Spinal cord (tissue), 10 donors: ENCODE results near the gene PCGF3. TPM values are rescaled to one million over a fixed set of nuclear protein-coding genes. Genes with fewer than 3 reads are reported as not detected.

Experiments
- DNase-seq, 6 donors: peaks; one replicate each; pipeline versions ENCODE4 v3.0.0 to v3.0.0-alpha.2; 2013 to 2015; ENCODE audit warnings: low spot score in 6 of 6, low read depth in 4 of 6
- H3K27ac ChIP-seq: one replicate; pipeline ENCODE4 v1.5.1; 2013; ENCODE audit warnings: low read depth, low read length, control low read depth
- H3K27me3 ChIP-seq: one replicate; pipeline ENCODE4 v1.6.1; 2013; ENCODE audit warnings: low read length; ENCODE audit not compliant: control insufficient read depth, insufficient read depth
- H3K36me3 ChIP-seq: one replicate; pipeline ENCODE4 v1.6.1; 2013; ENCODE audit warnings: low read length; ENCODE audit not compliant: control insufficient read depth, insufficient read depth
- H3K4me1 ChIP-seq: one replicate; pipeline ENCODE4 v1.6.1; 2013; ENCODE audit warnings: low read length; ENCODE audit not compliant: control insufficient read depth, insufficient read depth
- H3K4me3 ChIP-seq: one replicate; pipeline ENCODE4 v1.5.1; 2013; ENCODE audit warnings: low read depth, low read length, control low read depth
- H3K9me3 ChIP-seq: one replicate; pipeline ENCODE4 v1.6.1; 2013; ENCODE audit warnings: low read length; ENCODE audit not compliant: control insufficient read depth, insufficient read depth
- WGBS: methylation state at CpG from one replicate; pipeline ENCODE4 v1.1.5; 2013; ENCODE audit warnings: missing lambda C conversion rate; ENCODE audit not compliant: insufficient coverage; 5-methylcytosine and 5-hydroxymethylcytosine counted together
- polyA plus RNA-seq, 2 donors: library from polyadenylated mRNA; unstranded; fragments of 120-200 nt; gene quantifications; one replicate each; pipeline ENCODE4 v1.2.1, GENCODE V29; 2013; ENCODE audit not compliant: insufficient read length in 2 of 2
- total RNA-seq, 2 donors: library from RNA; depleted of rRNA in 1 of 2; stranded (reverse); fragments of 120-200 nt in 1 of 2; fragments of >200 nt in 1 of 2; gene quantifications; one replicate each; pipeline versions ENCODE4 v1.2.3 to v1.2.4, GENCODE V29; 2013 to 2014
- donor health status: healthy.

Gene PCGF3
- total and polyA plus RNA-seq, 4 donors: 40.4 to 80.2 (median 61.8) TPM

DNA sequence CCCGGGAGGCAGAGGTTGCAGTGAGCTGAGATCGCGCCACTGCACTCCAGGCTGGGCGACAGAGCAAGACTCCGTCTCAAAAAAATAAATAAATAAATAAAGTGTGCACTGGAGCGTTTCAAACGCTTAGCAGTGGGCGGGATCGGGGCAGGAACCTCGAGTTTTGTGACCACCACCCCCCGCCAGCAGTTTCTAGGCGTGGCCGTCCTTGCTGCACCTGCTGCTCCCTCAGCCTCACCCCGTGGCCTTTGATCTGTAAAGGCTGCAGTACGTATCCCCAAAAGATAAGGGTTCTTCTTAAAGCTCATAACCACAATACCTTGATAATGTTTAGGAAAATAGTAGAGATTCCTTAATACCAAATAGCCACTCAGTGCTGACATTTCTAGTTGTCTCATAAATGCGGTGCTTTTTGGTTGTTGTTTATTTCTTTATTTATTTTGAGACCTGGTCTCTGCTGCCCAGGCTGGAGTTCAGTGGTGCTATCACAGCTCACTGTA lies 33.2 kb downstream of the PCGF3 start:
- peaks cover 97% of the 10 kb centered on the region for H3K36me3 ChIP-seq
- no peak for DNase-seq
- 75% methylated on average over 8 of the region's 16 CpGs for WGBS
- H3K4me1 ChIP-seq: no peaks in the 10 kb centered on the region
- H3K9me3 ChIP-seq: no peaks in the 10 kb centered on the region
- no peak overlapping the region for H3K4me3 ChIP-seq
- H3K27ac ChIP-seq: no peak overlapping the region
- H3K27me3 ChIP-seq: no peaks in the 10 kb centered on the region

GRCh38 chr4:739569-739968 lies 33.9 kb downstream of the PCGF3 start:
- no peak overlapping the region for H3K27ac ChIP-seq
- DNase-seq: no peak
- no peaks in the 10 kb centered on the region for H3K4me1 ChIP-seq
- no peak overlapping the region for H3K4me3 ChIP-seq
- no peaks in the 10 kb centered on the region for H3K9me3 ChIP-seq
- no peaks in the 10 kb centered on the region for H3K27me3 ChIP-seq
- H3K36me3 ChIP-seq: peaks cover 97% of the 10 kb centered on the region
- WGBS: 98% methylated on average over 21 of the region's 22 CpGs

GRCh38 chr4:740011-740410 lies 34.4 kb downstream of the PCGF3 start:
- no peak for DNase-seq
- no peaks in the 10 kb centered on the region for H3K27me3 ChIP-seq
- H3K4me3 ChIP-seq: no peak overlapping the region
- H3K27ac ChIP-seq: no peak overlapping the region
- WGBS: 92% methylated on average over 12 of the region's 12 CpGs
- no peaks in the 10 kb centered on the region for H3K9me3 ChIP-seq
- H3K4me1 ChIP-seq: no peaks in the 10 kb centered on the region
- peaks cover 93% of the 10 kb centered on the region for H3K36me3 ChIP-seq

DNA sequence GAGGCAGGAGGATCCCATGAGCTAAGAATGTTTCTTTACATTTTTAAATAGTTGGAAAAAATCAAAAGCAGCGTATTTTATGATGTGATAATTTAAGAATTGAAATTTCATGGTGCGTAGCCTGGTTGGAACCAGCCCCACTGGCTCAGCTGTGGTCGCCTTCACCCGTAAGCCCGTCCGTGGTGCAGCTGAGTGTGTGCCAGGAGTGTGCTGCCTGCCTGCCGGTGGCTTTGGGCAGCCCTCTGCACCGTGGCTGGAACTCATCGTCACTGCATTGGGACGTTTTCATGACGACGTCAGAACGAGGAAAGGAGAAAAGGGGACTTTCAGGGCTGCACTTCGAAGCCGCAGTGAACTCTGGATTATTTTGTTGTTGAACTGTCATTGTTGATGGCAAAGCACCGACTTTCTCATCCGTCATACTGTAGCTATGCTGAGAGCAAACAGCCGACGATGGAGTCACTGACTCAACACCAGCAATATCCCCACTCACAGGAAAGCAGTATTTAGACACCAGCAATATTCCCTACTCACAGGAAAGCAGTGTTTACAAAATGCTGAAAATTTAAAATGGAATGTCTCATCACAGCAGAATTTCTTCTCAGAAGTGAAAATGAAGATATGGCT lies 35.1 kb downstream of the PCGF3 start:
- peaks cover 85% of the 10 kb centered on the region for H3K36me3 ChIP-seq

DNA sequence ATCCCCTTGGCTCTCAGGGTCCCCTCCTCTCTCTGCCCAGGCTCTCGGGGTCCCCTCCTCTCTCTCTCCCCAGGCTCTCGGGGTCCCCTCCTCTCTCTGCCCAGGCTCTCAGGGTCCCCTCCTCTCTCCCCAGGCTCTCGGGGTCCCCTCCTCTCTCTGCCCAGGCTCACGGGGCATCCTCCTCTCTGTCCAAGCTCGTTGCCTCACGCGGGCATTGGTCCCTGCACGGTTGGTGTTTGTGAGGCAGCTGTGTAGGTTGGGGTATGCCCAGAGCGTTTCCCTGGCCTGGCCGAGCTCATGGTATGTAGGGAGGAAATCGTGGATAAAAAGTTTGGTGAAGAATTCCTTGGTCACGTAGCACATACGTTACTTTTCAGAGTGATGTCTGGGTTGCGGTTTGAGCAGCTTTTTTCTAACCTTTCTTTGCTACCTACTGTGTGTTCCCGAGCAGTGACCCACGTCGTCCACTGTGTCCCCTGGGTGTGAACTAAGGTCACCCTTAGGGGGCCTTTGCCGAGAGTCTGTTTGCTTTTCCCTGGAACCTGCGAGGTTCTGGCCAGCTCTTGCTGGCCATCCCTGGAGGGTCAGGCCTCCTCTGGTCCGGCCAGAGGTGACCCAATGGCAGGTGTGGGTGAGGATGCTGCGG lies 36.6 kb downstream of the PCGF3 start:
- H3K4me1 ChIP-seq: no peaks in the 10 kb centered on the region
- H3K36me3 ChIP-seq: peaks cover 70% of the 10 kb centered on the region
- no peaks in the 10 kb centered on the region for H3K9me3 ChIP-seq
- no peak for DNase-seq
- H3K27me3 ChIP-seq: no peaks in the 10 kb centered on the region
- 81% methylated on average over 17 of the region's 21 CpGs for WGBS
- H3K4me3 ChIP-seq: no peak overlapping the region
- H3K27ac ChIP-seq: no peak overlapping the region

More for the DNA sequence above, 35.1 kb downstream of the PCGF3 start:
- no peaks in the 10 kb centered on the region for H3K9me3 ChIP-seq
- 84% methylated on average over 12 of the region's 19 CpGs for WGBS
- H3K27ac ChIP-seq: no peak overlapping the region
- H3K4me3 ChIP-seq: no peak overlapping the region
- no peak for DNase-seq
- H3K27me3 ChIP-seq: no peaks in the 10 kb centered on the region
- H3K4me1 ChIP-seq: no peaks in the 10 kb centered on the region

DNA sequence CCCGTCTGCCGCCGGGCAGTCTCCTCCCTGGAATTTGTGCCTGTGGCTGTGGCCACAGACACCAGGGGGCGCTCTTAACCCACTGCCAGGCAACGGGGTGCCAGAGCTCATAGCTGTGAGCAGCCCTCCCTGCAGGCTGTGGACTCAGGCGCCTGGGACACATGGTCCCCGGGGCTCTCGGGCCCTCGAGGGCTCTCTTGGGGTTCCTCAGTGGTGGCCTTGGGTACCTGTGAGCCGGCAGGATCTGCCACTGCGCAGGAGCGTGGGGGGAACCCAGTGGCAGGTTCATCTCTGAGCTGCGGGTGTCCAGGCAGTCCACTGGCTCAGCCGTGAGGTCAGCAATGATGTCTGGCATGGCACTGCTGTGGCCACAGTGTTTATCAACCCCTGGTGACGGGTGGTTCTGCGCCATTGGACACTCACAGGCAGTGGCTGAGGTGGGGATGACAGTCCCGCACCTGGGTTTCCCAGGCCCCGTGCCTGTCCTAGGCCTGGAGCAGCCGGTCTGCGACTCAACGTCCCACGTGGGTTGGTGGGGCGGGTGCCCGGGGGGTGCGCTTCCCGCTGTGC lies 37.2 kb downstream of the PCGF3 start:
- H3K36me3 ChIP-seq: peaks cover 69% of the 10 kb centered on the region
- WGBS: 76% methylated on average over 24 of the region's 26 CpGs
- peak in 2 of 6 donors; percentile 46 to 52 for DNase-seq

DNA sequence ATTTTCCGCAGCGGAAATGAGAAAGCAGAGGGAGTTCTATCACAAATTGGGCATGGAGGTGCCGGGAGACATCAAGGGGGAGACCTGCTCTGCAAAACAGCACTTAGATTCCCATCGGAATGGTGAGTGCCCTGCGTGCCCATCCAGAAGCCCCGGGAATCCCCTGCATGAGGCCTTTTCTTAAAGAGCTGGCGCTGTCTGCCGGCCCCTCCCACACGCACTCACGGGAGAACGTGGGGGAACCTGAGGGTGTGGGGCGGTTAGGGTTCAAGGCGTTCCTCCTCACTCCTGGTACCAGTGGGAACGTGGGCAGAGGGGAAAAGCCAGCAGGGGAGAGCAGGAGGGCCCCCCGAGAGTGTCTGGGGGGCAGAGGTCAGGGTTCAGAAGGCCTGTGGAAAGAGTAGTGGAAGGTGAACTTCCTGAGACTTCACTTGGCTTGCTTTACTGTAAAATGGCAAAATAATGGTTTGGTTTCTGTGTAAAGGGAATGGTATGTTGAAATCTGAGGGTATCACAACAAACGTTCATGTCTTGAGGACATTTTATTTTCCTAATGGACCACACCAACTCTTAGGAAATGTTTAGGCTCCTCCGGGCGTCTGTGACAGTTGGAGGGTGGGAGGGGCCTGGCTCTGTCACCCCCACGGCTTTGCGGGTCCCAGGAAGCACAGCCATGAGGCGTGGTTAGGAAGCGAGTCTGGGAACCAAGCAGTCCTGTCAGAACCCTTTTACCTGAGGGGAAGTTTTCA lies 38.0 kb downstream of the PCGF3 start:
- no peaks in the 10 kb centered on the region for H3K9me3 ChIP-seq
- DNase-seq: no peak
- no peaks in the 10 kb centered on the region for H3K27me3 ChIP-seq
- H3K36me3 ChIP-seq: peaks cover 69% of the 10 kb centered on the region
- 82% methylated on average over 21 of the region's 22 CpGs for WGBS
- H3K4me3 ChIP-seq: no peak overlapping the region
- H3K4me1 ChIP-seq: no peaks in the 10 kb centered on the region
- no peak overlapping the region for H3K27ac ChIP-seq

More for the DNA sequence above, 37.2 kb downstream of the PCGF3 start:
- H3K27me3 ChIP-seq: no peaks in the 10 kb centered on the region
- H3K27ac ChIP-seq: no peak overlapping the region
- no peaks in the 10 kb centered on the region for H3K4me1 ChIP-seq
- H3K9me3 ChIP-seq: no peaks in the 10 kb centered on the region
- H3K4me3 ChIP-seq: no peak overlapping the region

GRCh38 chr4:744212-744841 lies 38.7 kb downstream of the PCGF3 start:
- no peak for DNase-seq
- WGBS: 84% methylated on average over 20 of the region's 44 CpGs
- H3K4me3 ChIP-seq: no peak overlapping the region
- H3K4me1 ChIP-seq: no peaks in the 10 kb centered on the region
- peaks cover 64% of the 10 kb centered on the region for H3K36me3 ChIP-seq
- H3K9me3 ChIP-seq: no peaks in the 10 kb centered on the region
- H3K27ac ChIP-seq: no peak overlapping the region
- H3K27me3 ChIP-seq: no peaks in the 10 kb centered on the region

DNA sequence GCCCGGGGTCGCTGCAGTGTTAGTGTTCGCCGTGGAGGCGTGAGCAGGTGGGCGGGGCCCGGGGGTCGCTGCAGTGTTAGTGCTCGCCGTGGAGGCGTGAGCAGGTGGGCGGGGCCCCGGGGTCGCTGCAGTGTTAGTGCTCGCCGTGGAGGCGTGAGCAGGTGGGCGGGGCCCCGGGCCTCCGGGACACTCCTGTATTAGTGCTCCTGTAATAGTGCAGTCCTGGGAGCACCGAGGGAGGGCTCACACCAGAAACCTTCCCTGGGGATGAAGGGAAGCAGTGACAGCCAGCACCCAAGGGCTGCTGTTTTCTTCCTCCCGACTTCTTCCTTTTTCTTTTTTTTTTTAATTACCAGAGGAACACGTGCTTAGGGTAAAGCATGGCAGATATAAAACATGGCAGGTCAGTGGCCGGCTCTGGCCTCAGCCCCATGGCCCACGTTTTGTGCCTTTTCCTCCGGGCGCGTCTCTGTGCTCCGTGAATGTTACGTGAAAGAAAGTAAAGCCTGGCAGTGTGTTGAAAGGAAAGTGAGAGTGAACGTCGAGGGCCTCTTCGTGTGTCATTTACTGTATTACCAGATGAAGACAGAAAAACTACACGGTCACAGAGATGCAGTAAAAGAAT lies 42.0 kb downstream of the PCGF3 start:
- Histone ChIP-seq H3K27ac (no peak overlapping the region), H3K4me3 (no peak overlapping the region), H3K4me1 (peaks cover 18% of the 10 kb centered on the region), H3K9me3 (no peaks in the 10 kb centered on the region), H3K27me3 (no peaks in the 10 kb centered on the region), H3K36me3 (peaks cover 59% of the 10 kb centered on the region)
- DNase-seq: no peak
- over 99% methylated on average over 13 of the region's 34 CpGs for WGBS
